ENCODE data around the gene MAMDC4. TPM values are rescaled to one million over a fixed set of nuclear protein-coding genes. Genes with fewer than 3 reads are reported as not detected.

Gene MAMDC4
- total RNA-seq, 2 donors from 2014 or later = 6.8 to 15.4 TPM

DNA sequence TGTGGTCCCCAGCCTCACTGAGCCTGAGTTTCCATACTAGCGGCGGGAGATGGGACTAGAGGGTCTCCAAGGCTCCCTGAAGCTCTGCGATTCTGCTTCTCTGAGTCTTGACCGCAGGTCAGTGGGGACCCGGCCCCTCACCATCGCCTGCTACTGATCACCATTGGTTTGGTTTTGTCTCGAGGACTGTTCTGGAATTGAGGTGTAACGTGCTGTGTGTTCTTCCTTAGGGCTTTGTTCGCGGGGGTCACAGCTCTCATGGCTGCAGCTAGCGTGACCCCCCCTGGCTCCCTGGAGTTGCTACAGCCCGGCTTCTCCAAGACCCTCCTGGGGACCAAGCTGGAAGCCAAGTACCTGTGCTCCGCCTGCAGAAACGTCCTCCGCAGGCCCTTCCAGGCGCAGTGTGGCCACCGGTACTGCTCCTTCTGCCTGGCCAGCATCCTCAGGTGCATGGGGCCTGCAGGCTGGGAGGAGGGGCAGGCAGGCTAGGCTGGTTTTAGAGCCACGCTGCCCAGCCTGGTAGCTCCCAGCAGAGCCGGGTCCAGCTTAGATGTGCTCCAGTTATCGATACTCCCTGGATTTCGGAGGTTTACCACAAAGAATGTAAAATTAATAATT, 46.4 kb downstream of the MAMDC4 start:
- no peaks in the 10 kb centered on the region for H3K27me3 ChIP-seq (ENCODE audit: control insufficient read depth, insufficient read depth, low read length, poor library complexity, severe bottlenecking)
- H3K9me3 ChIP-seq (ENCODE audit: control insufficient read depth, low read length) = no peaks in the 10 kb centered on the region
- H3K36me3 Mint-ChIP-seq (ENCODE audit: low read depth) = peaks cover 54% of the 10 kb centered on the region
- no peak overlapping the region for H3K4me3 Mint-ChIP-seq
- H3K4me3 ChIP-seq (ENCODE audit: low read length) = no peak overlapping the region
- no peak overlapping the region for H3K27ac ChIP-seq (ENCODE audit: low read depth, low read length)
- H3K27me3 Mint-ChIP-seq (ENCODE audit: insufficient read depth) = no peaks in the 10 kb centered on the region
- no peaks in the 10 kb centered on the region for H3K9me3 Mint-ChIP-seq
- WGBS, 2 experiments (ENCODE audit: insufficient coverage in 1 of 2, insufficient read length in 1 of 2) = 96 to 97% methylated on average over 17 to 21 of the region's 21 CpGs
- peak overlapping the region; percentile 41 for H3K27ac Mint-ChIP-seq
- H3K9ac ChIP-seq (ENCODE audit: extremely low read depth, low read length, poor library complexity, severe bottlenecking) = no peak overlapping the region
- TF ChIP-seq CTCF (conservative IDR thresholded peaks at IDR 0.05) = no peak
- no peaks in the 10 kb centered on the region for H3K4me1 Mint-ChIP-seq
- DNase-seq = no peak
- peaks cover 56% of the 10 kb centered on the region for H3K36me3 ChIP-seq (ENCODE audit: control insufficient read depth, insufficient read depth, low read length)
- H3K4me1 ChIP-seq (ENCODE audit: control insufficient read depth, insufficient read depth, low read length) = no peaks in the 10 kb centered on the region

DNA sequence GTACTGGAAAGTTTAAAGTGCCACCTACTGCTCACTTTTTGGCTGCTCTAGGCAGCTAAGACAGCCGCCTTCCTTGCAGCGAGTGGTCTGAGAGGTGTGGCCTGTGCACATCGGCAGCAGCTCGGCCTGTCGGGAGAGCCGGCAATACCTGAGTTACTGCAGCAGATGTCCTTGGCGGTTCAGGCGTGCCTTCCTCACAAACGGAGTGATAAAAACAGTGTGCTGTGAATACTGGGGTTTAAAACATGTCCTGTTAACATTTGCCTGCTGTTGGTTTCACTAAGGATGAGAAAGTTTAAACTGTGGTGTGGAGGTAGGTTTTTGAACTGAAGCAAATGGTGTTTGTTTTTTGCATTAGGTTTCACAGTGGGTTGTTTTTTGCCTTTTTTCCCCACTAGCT, 47.0 kb downstream of the MAMDC4 start:
- 89 to 90% methylated on average over 9 of the region's 9 CpGs for WGBS, 2 experiments (ENCODE audit: insufficient coverage in 1 of 2, insufficient read length in 1 of 2)

DNA sequence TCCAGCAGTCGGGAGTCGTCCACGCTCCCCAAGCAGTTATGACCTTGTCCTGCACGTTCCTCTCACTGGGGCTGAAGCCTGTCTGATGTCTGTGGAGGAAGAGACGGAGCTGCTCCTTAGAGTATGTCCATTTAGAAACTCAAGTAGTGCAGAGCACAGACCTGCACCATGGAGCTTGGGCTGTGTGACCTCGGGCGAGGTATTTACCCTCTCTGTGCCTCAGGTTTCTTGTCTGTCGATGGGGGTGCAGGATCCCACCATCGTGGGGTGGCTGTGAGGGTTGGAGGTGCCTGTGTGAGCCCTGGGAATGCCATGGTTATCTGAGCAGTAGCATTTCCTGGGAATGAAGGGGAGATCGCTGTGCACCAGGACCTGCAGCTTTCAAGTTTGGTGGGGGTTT, 48.4 kb downstream of the MAMDC4 start:
- Histone ChIP-seq H3K36me3 (ENCODE audit: control insufficient read depth, insufficient read depth, low read length) (peaks cover 65% of the 10 kb centered on the region), H3K4me1 (ENCODE audit: control insufficient read depth, insufficient read depth, low read length) (no peaks in the 10 kb centered on the region), H3K9me3 (ENCODE audit: control insufficient read depth, low read length) (no peaks in the 10 kb centered on the region), H3K27me3 (ENCODE audit: control insufficient read depth, insufficient read depth, low read length, poor library complexity, severe bottlenecking) (no peaks in the 10 kb centered on the region), H3K4me3 (ENCODE audit: low read length) (no peak overlapping the region), H3K9ac (ENCODE audit: extremely low read depth, low read length, poor library complexity, severe bottlenecking) (no peak overlapping the region), H3K27ac (ENCODE audit: low read depth, low read length) (no peak overlapping the region)
- no peak overlapping the region for H3K27ac Mint-ChIP-seq
- no peaks in the 10 kb centered on the region for H3K4me1 Mint-ChIP-seq
- no peaks in the 10 kb centered on the region for H3K27me3 Mint-ChIP-seq (ENCODE audit: insufficient read depth)
- H3K4me3 Mint-ChIP-seq = no peak overlapping the region
- H3K36me3 Mint-ChIP-seq (ENCODE audit: low read depth) = peaks cover 54% of the 10 kb centered on the region
- 96 to 97% methylated on average over 6 to 10 of the region's 10 CpGs for WGBS, 2 experiments (ENCODE audit: insufficient coverage in 1 of 2, insufficient read length in 1 of 2)
- no peak for TF ChIP-seq CTCF (conservative IDR thresholded peaks at IDR 0.05)
- DNase-seq = no peak
- no peaks in the 10 kb centered on the region for H3K9me3 Mint-ChIP-seq

More for the DNA sequence above, 47.0 kb downstream of the MAMDC4 start:
- Mint-ChIP-seq H3K4me3 (no peak overlapping the region), H3K9me3 (no peaks in the 10 kb centered on the region), H3K27ac (peak overlapping the region; percentile 39), H3K36me3 (ENCODE audit: low read depth) (peaks cover 54% of the 10 kb centered on the region), H3K4me1 (no peaks in the 10 kb centered on the region), H3K27me3 (ENCODE audit: insufficient read depth) (no peaks in the 10 kb centered on the region)
- TF ChIP-seq CTCF (conservative IDR thresholded peaks at IDR 0.05) = no peak
- DNase-seq = no peak
- no peak overlapping the region for H3K27ac ChIP-seq (ENCODE audit: low read depth, low read length)
- H3K9me3 ChIP-seq (ENCODE audit: control insufficient read depth, low read length) = no peaks in the 10 kb centered on the region
- H3K27me3 ChIP-seq (ENCODE audit: control insufficient read depth, insufficient read depth, low read length, poor library complexity, severe bottlenecking) = no peaks in the 10 kb centered on the region
- peaks cover 61% of the 10 kb centered on the region for H3K36me3 ChIP-seq (ENCODE audit: control insufficient read depth, insufficient read depth, low read length)
- no peak overlapping the region for H3K9ac ChIP-seq (ENCODE audit: extremely low read depth, low read length, poor library complexity, severe bottlenecking)
- H3K4me3 ChIP-seq (ENCODE audit: low read length) = no peak overlapping the region
- no peaks in the 10 kb centered on the region for H3K4me1 ChIP-seq (ENCODE audit: control insufficient read depth, insufficient read depth, low read length)

All from endodermal cell (in vitro differentiated cells).